ENCODE measurements around the gene HSPA6.
"Not testable (repeated sequence)": the region's sequence is repeated elsewhere in the genome, so short reads cannot be mapped to it uniquely, and the experiment has no call there.

GRCh38 chr1:161523817-161524741 is at the start of gene HSPA6:
- not testable (repeated sequence) for TF ChIP-seq CTCF (IDR thresholded peaks at IDR 0.05); POLR2AphosphoS5 (IDR thresholded peaks at IDR 0.05; ENCODE audit: low read depth, low read length); REST (IDR thresholded peaks at IDR 0.05; ENCODE audit: insufficient read depth in 1 of 2, low read depth in 2 of 2, low read length in 1 of 2); TCF7L2 (IDR thresholded peaks at IDR 0.05; ENCODE audit: low read depth, low read length); SIN3A (IDR thresholded peaks at IDR 0.05; ENCODE audit: borderline replicate concordance, insufficient read depth, low read depth, low read length)

Data from Panc1 (cell line).